ENCODE measurements around the gene LRMDA. TPM values are rescaled to one million over a fixed set of nuclear protein-coding genes. Genes with fewer than 3 reads are reported as not detected.
"Not testable (repeated sequence)": the region's sequence is repeated elsewhere in the genome, so short reads cannot be mapped to it uniquely, and the experiment has no call there.

Gene LRMDA
- total and polyA plus RNA-seq, 2 of the 8 experiments (the other 6 are each of a cell fraction or from before 2014, with no cell fraction given), result 0.86 to 2.8 TPM

- H3K9ac ChIP-seq (replicated peaks in 1 of 4; ENCODE audit: extremely low read depth in 1 of 4, low read depth in 3 of 4, low read length in 3 of 4); H2AFZ ChIP-seq (ENCODE audit: low read length); H3K27me3 ChIP-seq (replicated peaks in 1 of 4; ENCODE audit: control insufficient read depth in 3 of 4, extremely low read depth in 1 of 4, insufficient read depth in 3 of 4, low read length in 3 of 4); H2BK120ac ChIP-seq (replicated peaks; ENCODE audit: low read depth, low read length); H3K4me3 ChIP-seq (ENCODE audit: extremely low read depth in 1 of 4, insufficient read depth in 2 of 4, low read depth in 3 of 4, low read length in 4 of 4); H3K56ac ChIP-seq (replicated peaks; ENCODE audit: insufficient read length, low read depth, low read length); H3K14ac ChIP-seq (ENCODE audit: insufficient read length); H2BK5ac ChIP-seq (ENCODE audit: low read depth, low read length); H4K5ac ChIP-seq (ENCODE audit: insufficient read length, low read depth, low read length); H3K4me2 ChIP-seq (ENCODE audit: insufficient read depth in 1 of 2, low read depth in 2 of 2, low read length in 2 of 2); H3K36me3 ChIP-seq (ENCODE audit: control insufficient read depth in 2 of 4, insufficient read depth in 4 of 4, low read length in 3 of 4); FAIRE-seq; POLR2A ChIA-PET (ENCODE audit: partially characterized antibody); H3K79me1 ChIP-seq (ENCODE audit: low read depth, low read length); H2AK5ac ChIP-seq (ENCODE audit: low read depth, low read length); H3K79me2 ChIP-seq (ENCODE audit: control insufficient read depth in 1 of 2, insufficient read depth in 2 of 2, low read length in 2 of 2); H4K8ac ChIP-seq (ENCODE audit: extremely low read depth, insufficient read depth, low read length); H3K27ac ChIP-seq (ENCODE audit: low read depth, low read length); H2BK15ac ChIP-seq (ENCODE audit: low read length); H2BK20ac ChIP-seq (ENCODE audit: low read length); H3K9me3 ChIP-seq (ENCODE audit: insufficient read depth in 2 of 2, low read depth in 1 of 2, low read length in 1 of 2); H2BK12ac ChIP-seq (ENCODE audit: low read depth, low read length); H3K23ac ChIP-seq (ENCODE audit: insufficient read length); H3K4me1 ChIP-seq (replicated peaks in 1 of 4; ENCODE audit: control insufficient read depth in 3 of 4, insufficient read depth in 4 of 4, low read length in 3 of 4); H3K23me2 ChIP-seq (ENCODE audit: low read depth, low read length); H4K20me1 ChIP-seq (replicated peaks in 1 of 2; ENCODE audit: control insufficient read depth in 1 of 2, insufficient read depth in 2 of 2, low read length in 2 of 2); H3K18ac ChIP-seq (ENCODE audit: extremely low read depth, low read length); DNase-seq (ENCODE audit: low read depth in 1 of 2, low spot score in 2 of 2); H4K91ac ChIP-seq (replicated peaks; ENCODE audit: insufficient read length, low read length); H3K4ac ChIP-seq (replicated peaks; ENCODE audit: insufficient read length, low read depth, low read length): not testable (repeated sequence)
- WGBS, 2 experiments (ENCODE audit: extremely low coverage in 1 of 2, insufficient coverage in 1 of 2, insufficient read length in 1 of 2, insufficient replicate concordance in 2 of 2, low coverage in 1 of 2, low lambda C conversion rate in 2 of 2, missing lambda C conversion rate in 1 of 2), result 94% methylated on average over 4 of the region's 4 CpGs; no CpG with 5 or more reads in 1 of the 2 experiments
- CTCF ChIA-PET (ENCODE audit: partially characterized antibody), result interaction anchor here (1.4 to 1.5 kb wide), 2 partner anchors 28 to 232 kb away, joined by 3 to 4 read pairs; no protein-coding TSS in a partner anchor
Observed at GRCh38 chr10:75621003-75621402, 189.6 kb downstream of the LRMDA start.
